Naive thymus-derived CD4-positive, alpha-beta T cell (primary cell): Measurements from ENCODE around the gene MTG1. TPM values are rescaled to one million over a fixed set of nuclear protein-coding genes. Genes with fewer than 3 reads are reported as not detected.

Experiments used
- ATAC-seq: fragments of 150-1000 bp; cut with Tn5 transposase; 2 replicates; pipeline ENCODE4 v1.10.0; 2021; ENCODE audit warnings: mild to moderate bottlenecking, moderate library complexity
- CTCF ChIA-PET: fragments of 350-600 bp; sonication (Branson Sonifier 250); formaldehyde crosslinking; loops from one replicate; lab custom pipeline; 2021; ENCODE audit warnings: antibody characterized with exemption; lab: Charles Lee
- POLR2A ChIA-PET: fragments of 350-600 bp; sonication (Branson Sonifier 250); formaldehyde crosslinking; loops from one replicate; lab custom pipeline; 2021; ENCODE audit warnings: antibody characterized with exemption, inconsistent platforms; lab: Charles Lee
- DNase-seq, 9 donors: peaks; one replicate each; pipeline versions ENCODE4 v3.0.0 to v3.0.0-alpha.2; 2020 to 2022; ENCODE audit warnings: mixed read lengths in 1 of 9
- H3K27ac ChIP-seq: one replicate; pipeline ENCODE4 v1.7.0; 2013; ENCODE audit warnings: mild to moderate bottlenecking, low read depth, low read length, moderate library complexity
- H3K27me3 ChIP-seq, 2 donors: one replicate each; pipeline ENCODE4 v1.7.0; 2013; ENCODE audit warnings: low read length in 2 of 2, mild to moderate bottlenecking in 2 of 2, moderate library complexity in 2 of 2; ENCODE audit not compliant: control insufficient read depth in 2 of 2, insufficient read depth in 2 of 2
- H3K36me3 ChIP-seq, 3 experiments: 1 replicate in 2 of 3; 2 replicates in 1 of 3; pipeline ENCODE4 v1.7.0; 2013; ENCODE audit warnings: low read length in 3 of 3, mild to moderate bottlenecking in 3 of 3, moderate library complexity in 1 of 3; ENCODE audit not compliant: insufficient read depth in 3 of 3, control insufficient read depth in 2 of 3
- H3K4me1 ChIP-seq, 2 donors: one replicate each; pipeline ENCODE4 v1.7.0; 2013; ENCODE audit warnings: low read length in 2 of 2, mild to moderate bottlenecking in 2 of 2, moderate library complexity in 1 of 2; ENCODE audit not compliant: control insufficient read depth in 2 of 2, insufficient read depth in 2 of 2
- H3K4me3 ChIP-seq: 2 replicates; pipeline ENCODE4 v1.7.0; 2013; ENCODE audit warnings: mild to moderate bottlenecking, low read length
- H3K9me3 ChIP-seq, 3 experiments: 1 replicate in 2 of 3; 2 replicates in 1 of 3; pipeline ENCODE4 v1.7.0; 2013; ENCODE audit warnings: low read length in 3 of 3; ENCODE audit not compliant: control insufficient read depth in 2 of 3
- H3K27ac Mint-ChIP-seq, 9 donors: one replicate each; pipeline ENCODE4 v1.8.0; 2020 to 2022; ENCODE audit warnings: mixed read lengths in 9 of 9, mild to moderate bottlenecking in 8 of 9, moderate library complexity in 5 of 9, inconsistent platforms in 2 of 9
- H3K27me3 Mint-ChIP-seq, 5 donors: one replicate each; pipeline ENCODE4 v1.8.0; 2021 to 2022; ENCODE audit warnings: mixed read lengths in 5 of 5, mild to moderate bottlenecking in 1 of 5
- H3K36me3 Mint-ChIP-seq, 5 donors: one replicate each; pipeline ENCODE4 v1.8.0; 2020 to 2022; ENCODE audit warnings: mixed read lengths in 5 of 5, mild to moderate bottlenecking in 3 of 5, inconsistent platforms in 1 of 5
- H3K4me1 Mint-ChIP-seq, 7 donors: one replicate each; pipeline ENCODE4 v1.8.0; 2020 to 2022; ENCODE audit warnings: mixed read lengths in 7 of 7, mild to moderate bottlenecking in 3 of 7, inconsistent platforms in 1 of 7
- H3K4me3 Mint-ChIP-seq, 10 donors: one replicate each; pipeline ENCODE4 v1.8.0; 2020 to 2022; ENCODE audit warnings: mild to moderate bottlenecking in 10 of 10, mixed read lengths in 10 of 10, moderate library complexity in 6 of 10, inconsistent platforms in 2 of 10
- H3K9me3 Mint-ChIP-seq, 11 donors: one replicate each; pipeline ENCODE4 v1.8.0; 2020 to 2022; ENCODE audit warnings: mixed read lengths in 11 of 11, mild to moderate bottlenecking in 4 of 11, inconsistent platforms in 1 of 11, moderate library complexity in 1 of 11
- intact Hi-C, 2 donors: fragments of 100-400 bp; cut with micrococcal nuclease; formaldehyde crosslinking; loops; one replicate each; pipeline ENCODE4 v1.15.1; 2023
- polyA plus RNA-seq, 2 donors: library from polyadenylated mRNA; unstranded; fragments of 300-500 nt; fragmentation: Illumina TruSeq; gene quantifications; one replicate each; pipeline ENCODE4 v1.2.3, GENCODE V29; 2021
- total RNA-seq, 6 experiments: library from RNA in 5 of 6; stranded (reverse) in 5 of 6; gene quantifications; 1 replicate in 5 of 6; 2 replicates in 1 of 6; pipeline ENCODE4 v1.2.3 and lab custom pipeline; 2021 to 2026

The MTG1 gene
- total and polyA plus RNA-seq, 7 experiments from 2014 or later: 25.6 to 67.1 (median 51.2) TPM

DNA sequence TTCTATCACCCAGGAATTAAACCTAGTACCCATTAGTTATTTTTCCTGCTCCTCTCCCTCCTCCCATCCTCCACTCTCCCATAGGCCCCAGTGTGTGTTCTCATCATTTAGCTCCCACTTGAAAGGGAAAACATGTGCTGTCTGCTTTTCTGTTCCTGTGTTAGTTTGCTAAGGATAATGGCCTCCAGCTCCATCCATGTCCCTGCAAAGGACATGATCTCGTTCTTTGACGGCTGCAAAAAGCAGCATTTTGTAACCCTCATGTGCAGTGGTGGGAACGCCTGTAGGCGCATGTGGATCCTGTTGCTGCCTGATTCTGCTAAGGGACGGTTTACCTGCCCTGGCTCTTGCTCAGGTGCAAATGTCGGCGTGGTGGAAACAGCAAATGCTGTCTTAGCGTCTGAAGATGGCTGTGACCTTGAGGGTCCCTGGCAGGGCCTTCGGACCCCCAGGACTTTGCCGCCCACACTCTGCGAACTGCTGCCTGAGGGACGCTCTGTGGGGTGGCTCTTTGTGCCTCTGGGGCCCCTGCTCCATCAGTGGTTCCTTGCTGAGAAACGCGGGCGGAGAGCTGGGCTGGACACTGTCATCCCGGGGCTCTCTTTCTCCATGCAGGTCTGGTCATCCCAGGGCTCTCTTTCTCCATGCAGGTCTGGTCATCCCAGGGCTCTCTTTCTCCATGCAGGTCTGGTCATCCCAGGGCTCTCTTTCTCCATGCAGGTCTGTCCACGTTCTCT lies 5.6 kb upstream of the MTG1 start:
- ATAC-seq (no peak), DNase-seq (no peak)
- Mint-ChIP-seq H3K36me3 (peaks cover 0 to 4% (median 0%) of the 10 kb centered on the region in 5 donors), H3K27ac (peak overlapping the region; percentile 72 to 95 (median 90)), H3K4me1 (peaks cover 9 to 35% (median 28%) of the 10 kb centered on the region in 7 donors), H3K27me3 (peaks cover 0 to under 1% (median 0%) of the 10 kb centered on the region in 5 donors), H3K4me3 (peak overlapping the region; percentile 80 to 90 (median 86)), H3K9me3 (no peaks in the 10 kb centered on the region)
- Histone ChIP-seq H3K9me3 (no peaks in the 10 kb centered on the region), H3K27me3 (no peaks in the 10 kb centered on the region), H3K36me3 (no peaks in the 10 kb centered on the region), H3K4me1 (peaks cover 27 to 33% of the 10 kb centered on the region in 2 donors), H3K4me3 (peak overlapping the region; percentile 66), H3K27ac (peak overlapping the region; percentile 66)
- ChIA-PET POLR2A (interaction anchor here (0.6 to 4.8 kb wide), 6 partner anchors 9 to 53 kb away, joined by 3 to 47 read pairs (median 9); partner anchors contain the start of genes CALY, ECHS1 and PAOX), CTCF (interaction anchor here (0.7 to 3.5 kb wide), 2 partner anchors 29 to 59 kb away, joined by 3 to 17 read pairs; no protein-coding TSS in a partner anchor)
- intact Hi-C loops: no loop called here

DNA sequence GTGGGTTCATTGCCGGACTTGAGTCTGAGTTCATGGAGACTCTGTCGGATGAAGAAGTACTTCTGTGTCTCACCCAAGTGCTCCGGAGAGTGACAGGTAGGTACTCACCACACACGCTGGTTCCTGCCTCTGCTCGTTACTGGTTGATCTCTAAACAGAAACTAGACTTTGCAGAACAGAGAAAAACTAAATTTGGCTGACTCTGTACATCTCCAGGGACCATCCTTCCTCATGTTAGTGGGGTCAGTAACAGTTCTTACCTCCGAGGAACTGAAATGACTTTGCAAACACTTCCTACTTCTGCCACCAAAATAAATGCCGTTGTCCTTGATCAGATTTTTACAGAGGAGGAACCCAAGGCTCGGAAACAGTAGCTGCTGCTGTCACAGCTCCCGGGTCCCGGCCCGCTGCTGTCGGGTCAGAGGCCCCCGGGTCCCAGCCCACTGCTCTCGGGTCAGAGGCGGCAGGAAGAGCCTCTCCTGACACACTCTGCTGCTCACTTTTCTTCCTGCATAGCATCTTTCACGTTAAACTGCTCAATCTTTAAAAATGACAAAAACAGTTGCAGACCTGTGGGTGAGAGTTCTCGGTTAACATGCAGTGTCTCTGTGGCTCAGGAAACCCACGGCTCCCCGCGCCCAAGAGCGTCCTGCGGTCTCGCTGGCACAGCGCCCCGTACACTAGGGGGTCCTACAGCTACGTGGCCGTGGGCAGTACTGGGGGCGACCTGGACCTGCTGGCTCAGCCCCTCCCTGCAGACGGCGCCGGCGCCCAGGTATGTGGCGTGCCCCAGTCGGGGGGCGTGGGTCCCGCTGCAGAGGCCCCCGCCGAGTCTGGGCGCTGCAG lies 4.8 kb upstream of the MTG1 start:
- Mint-ChIP-seq H3K36me3 (peaks cover 0 to 4% (median 0%) of the 10 kb centered on the region in 5 donors), H3K4me1 (peaks cover 9 to 37% (median 28%) of the 10 kb centered on the region in 7 donors), H3K4me3 (peak overlapping the region; percentile 80 to 90 (median 86)), H3K9me3 (no peaks in the 10 kb centered on the region), H3K27me3 (peaks cover 0 to 2% (median 0%) of the 10 kb centered on the region in 5 donors), H3K27ac (peak overlapping the region; percentile 66 to 95 (median 90))
- ATAC-seq (peak; percentile 54), DNase-seq (peak in 7 of 9 donors; percentile 22 to 47 (median 39))
- H3K27ac ChIP-seq: peak overlapping the region; percentile 66
- CTCF ChIA-PET: interaction anchor here (0.7 to 3.5 kb wide), 3 partner anchors 30 to 60 kb away, joined by 3 to 17 read pairs (median 3); no protein-coding TSS in a partner anchor
- POLR2A ChIA-PET: interaction anchor here (0.7 to 4.8 kb wide), 8 partner anchors 10 to 79 kb away, joined by 3 to 47 read pairs (median 6); partner anchors contain the start of genes CALY, ECHS1 and PAOX
- no peaks in the 10 kb centered on the region for H3K27me3 ChIP-seq
- intact Hi-C loops: loop anchor here in 1 of 2 donors (1.0 kb wide), 1 partner anchor 10 kb away; the partner anchor contains the start of gene PAOX
- peak overlapping the region; percentile 66 for H3K4me3 ChIP-seq
- peaks cover 0 to 2% (median 0%) of the 10 kb centered on the region in 3 experiments for H3K36me3 ChIP-seq
- no peaks in the 10 kb centered on the region for H3K9me3 ChIP-seq
- peaks cover 29 to 36% of the 10 kb centered on the region in 2 donors for H3K4me1 ChIP-seq

DNA sequence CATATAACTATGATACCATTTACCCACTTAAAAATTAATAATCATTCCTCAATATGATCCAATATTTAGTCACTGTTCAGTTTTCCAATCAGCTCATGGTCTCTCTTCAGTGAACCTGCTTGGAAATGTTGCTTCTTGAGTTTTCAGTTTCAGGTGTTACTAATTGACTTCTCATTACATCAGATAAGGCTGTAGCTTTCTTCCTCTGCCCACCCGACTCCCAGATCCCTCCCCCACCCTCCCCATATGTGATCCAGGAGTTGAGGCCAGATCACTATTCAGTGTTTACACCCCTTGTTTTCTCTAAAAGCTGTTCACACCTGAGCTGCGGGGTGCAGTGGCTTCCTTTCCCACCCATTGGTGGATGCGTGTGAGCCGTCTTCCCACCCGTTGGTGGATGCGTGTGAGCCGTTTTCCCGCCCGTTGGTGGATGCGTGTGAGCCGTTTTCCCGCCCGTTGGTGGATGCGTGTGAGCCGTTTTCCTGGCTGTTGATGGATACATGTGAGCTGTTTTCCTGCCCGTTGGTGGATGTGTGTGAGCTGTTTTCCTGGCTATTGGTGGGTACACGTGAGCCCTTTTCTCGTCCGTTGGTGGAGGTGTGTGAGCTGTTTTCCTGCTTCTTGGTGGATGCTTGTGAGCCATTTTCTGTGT lies 3.2 kb upstream of the MTG1 start:
- H3K4me3 Mint-ChIP-seq: peak overlapping the region in 9 of 10 donors; percentile 49 to 90 (median 82)
- H3K36me3 Mint-ChIP-seq: peaks cover 0 to 6% (median 0%) of the 10 kb centered on the region in 5 donors
- H3K27me3 ChIP-seq: no peaks in the 10 kb centered on the region
- no peaks in the 10 kb centered on the region for H3K9me3 ChIP-seq
- peaks cover 0 to 2% (median 0%) of the 10 kb centered on the region in 5 donors for H3K27me3 Mint-ChIP-seq
- H3K27ac ChIP-seq: peak overlapping the region; percentile 66
- no peak overlapping the region for H3K4me3 ChIP-seq
- intact Hi-C loops: loop anchor here (1.0 to 5.0 kb wide), 11 partner anchors 12 to 1058 kb away; partner anchors contain the start of genes FUOM (in 2 of the 2), ECHS1 (in 1 of the 2), INPP5A (in 1 of the 2) and LRRC27 (in 1 of the 2)
- peak overlapping the region; percentile 69 to 95 (median 89) for H3K27ac Mint-ChIP-seq
- no peak for ATAC-seq
- no peaks in the 10 kb centered on the region for H3K9me3 Mint-ChIP-seq
- ChIA-PET POLR2A (interaction anchor here (0.6 to 4.8 kb wide), 10 partner anchors 12 to 126 kb away, joined by 3 to 47 read pairs (median 4); partner anchors contain the start of genes CALY, ECHS1, FUOM and PAOX), CTCF (interaction anchor here (0.7 to 3.5 kb wide), 2 partner anchors 61 to 186 kb away, joined by 8 to 17 read pairs; no protein-coding TSS in a partner anchor)
- H3K36me3 ChIP-seq: peaks cover 0 to 4% (median 0%) of the 10 kb centered on the region in 3 experiments
- H3K4me1 Mint-ChIP-seq: peaks cover 14 to 50% (median 40%) of the 10 kb centered on the region in 7 donors
- no peak for DNase-seq
- H3K4me1 ChIP-seq: peaks cover 39 to 43% of the 10 kb centered on the region in 2 donors

GRCh38 chr10:133391249-133391635 lies 2.7 kb upstream of the MTG1 start:
- Histone ChIP-seq H3K27ac (peak overlapping the region; percentile 3), H3K9me3 (no peaks in the 10 kb centered on the region), H3K36me3 (peaks cover 0 to 9% (median 0%) of the 10 kb centered on the region in 3 experiments), H3K4me1 (peaks cover 41 to 43% of the 10 kb centered on the region in 2 donors), H3K27me3 (no peaks in the 10 kb centered on the region), H3K4me3 (no peak overlapping the region)
- intact Hi-C loops: loop anchor here (5.0 kb wide), 5 partner anchors 34 to 1059 kb away; partner anchors contain the start of genes FUOM (in 1 of the 2), INPP5A (in 1 of the 2) and LRRC27 (in 1 of the 2)
- ChIA-PET POLR2A (interaction anchor here (0.6 to 4.8 kb wide), 7 partner anchors 12 to 84 kb away, joined by 3 to 47 read pairs (median 4); partner anchors contain the start of genes ECHS1, FUOM and PAOX), CTCF (interaction anchor here (3.5 kb wide), 1 partner anchor 62 kb away, joined by 17 read pairs; no protein-coding TSS in a partner anchor)
- no peak for DNase-seq
- Mint-ChIP-seq H3K9me3 (no peaks in the 10 kb centered on the region), H3K27me3 (peaks cover 0 to 2% (median 0%) of the 10 kb centered on the region in 5 donors), H3K4me1 (peaks cover 14 to 53% (median 41%) of the 10 kb centered on the region in 7 donors), H3K27ac (peak overlapping the region in 7 of 9 donors; percentile 32 to 95 (median 90)), H3K4me3 (peak overlapping the region in 5 of 10 donors; percentile 12 to 73 (median 30)), H3K36me3 (peaks cover 0 to 4% (median 0%) of the 10 kb centered on the region in 5 donors)
- no peak for ATAC-seq

- Histone ChIP-seq H3K27ac (no peak overlapping the region), H3K9me3 (no peaks in the 10 kb centered on the region), H3K4me3 (no peak overlapping the region), H3K4me1 (peaks cover 41 to 43% of the 10 kb centered on the region in 2 donors), H3K36me3 (peaks cover 0 to 15% (median 0%) of the 10 kb centered on the region in 3 experiments), H3K27me3 (no peaks in the 10 kb centered on the region)
- peak overlapping the region in 7 of 9 donors; percentile 30 to 95 (median 72) for H3K27ac Mint-ChIP-seq
- CTCF ChIA-PET: no interaction called here
- DNase-seq (no peak), ATAC-seq (no peak)
- H3K4me3 Mint-ChIP-seq: peak overlapping the region in 2 of 10 donors; percentile 30 to 93
- intact Hi-C loops: loop anchor here (5.0 kb wide), 5 partner anchors 35 to 1060 kb away; partner anchors contain the start of genes FUOM (in 1 of the 2), INPP5A (in 1 of the 2) and LRRC27 (in 1 of the 2)
- H3K27me3 Mint-ChIP-seq: peaks cover 0 to 2% (median 0%) of the 10 kb centered on the region in 5 donors
- peaks cover 0 to 6% (median 0%) of the 10 kb centered on the region in 5 donors for H3K36me3 Mint-ChIP-seq
- POLR2A ChIA-PET: interaction anchor here (0.6 to 4.8 kb wide), 5 partner anchors 13 to 57 kb away, joined by 3 to 47 read pairs (median 4); partner anchors contain the start of genes ECHS1 and PAOX
- peaks cover 16 to 53% (median 43%) of the 10 kb centered on the region in 7 donors for H3K4me1 Mint-ChIP-seq
- no peaks in the 10 kb centered on the region for H3K9me3 Mint-ChIP-seq
Observed at GRCh38 chr10:133391761-133392518, 2.0 kb upstream of the MTG1 start.
